Mucosa of descending colon (tissue), 3 donors: ENCODE measurements around the gene ASCC3. TPM values are rescaled to one million over a fixed set of nuclear protein-coding genes. Genes with fewer than 3 reads are reported as not detected.

Experiments used
- ATAC-seq: fragments of 200-7000 bp; cut with Tn5 transposase; one replicate; pipeline ENCODE4 v1.9.1; 2020; ENCODE audit warnings: mild to moderate bottlenecking, moderate library complexity
- DNase-seq, 3 donors: peaks; one replicate each; pipeline ENCODE4 v3.0.0-alpha.2; 2020
- H3K36me3 ChIP-seq: fragments of 200-600 bp; one replicate; pipeline ENCODE4 v1.8.0; 2021; ENCODE audit warnings: low read depth, mild to moderate bottlenecking
- H3K4me1 ChIP-seq: fragments of 200-600 bp; one replicate; pipeline ENCODE4 v1.8.0; 2021; ENCODE audit warnings: low read depth, mild to moderate bottlenecking
- H3K4me3 ChIP-seq: fragments of 200-600 bp; one replicate; pipeline ENCODE4 v1.8.0; 2021; ENCODE audit warnings: mild to moderate bottlenecking
- H3K9me3 ChIP-seq: fragments of 200-600 bp; one replicate; pipeline ENCODE4 v1.8.0; 2021; ENCODE audit warnings: mild to moderate bottlenecking
- CTCF ChIP-seq: fragments of 200-600 bp; IDR thresholded peaks from one replicate; pipeline ENCODE4 v1.8.0; 2022; ENCODE audit warnings: antibody characterized with exemption, mild to moderate bottlenecking
- intact Hi-C, 2 donors: fragments of 100-400 bp; cut with DNase I in 1 of 2; cut with micrococcal nuclease in 1 of 2; formaldehyde crosslinking; loops; one replicate each; pipeline versions ENCODE4 v1.11.0 to v1.11.1; 2022; cut with DNase I, micrococcal nuclease
- total RNA-seq, 3 donors: library from RNA; stranded (reverse); fragmentation: NEBNext Ultra II Directional in 2 of 3; extraction: Animal tissue kit (Norgen Biotek cat#: 25700) in 2 of 3; gene quantifications; one replicate each; pipeline versions ENCODE4 v1.2.1 to v1.2.4, GENCODE V29; 2021 to 2023
- donor health status: DM: no; HTN: no; CAD: no; lungs with moderate emphysema.
- donor health status: DM: no; HTN: no; CAD: no.
- donor health status: DM: no; HTN: yes; CAD: no.

ASCC3 gene
- total RNA-seq, 3 donors from 2014 or later: 24.6 to 28.5 (median 27.8) TPM

- ATAC-seq (no peak), DNase-seq (peak in 1 of 3 donors; percentile 4)
- Histone ChIP-seq H3K9me3 (no peaks in the 10 kb centered on the region), H3K4me1 (no peaks in the 10 kb centered on the region), H3K36me3 (no peaks in the 10 kb centered on the region), H3K4me3 (no peak overlapping the region)
- no peak for TF ChIP-seq CTCF
- intact Hi-C loops: no loop called here
Measured at GRCh38 chr6:100665041-100665380, 216.1 kb downstream of the ASCC3 start.

- Histone ChIP-seq H3K4me3 (no peak overlapping the region), H3K4me1 (no peaks in the 10 kb centered on the region), H3K9me3 (no peaks in the 10 kb centered on the region), H3K36me3 (no peaks in the 10 kb centered on the region)
- peak; percentile 30 for TF ChIP-seq CTCF
- ATAC-seq: no peak
- peak in 1 of 3 donors; percentile 9 for DNase-seq
- intact Hi-C loops: no loop called here
Measured at GRCh38 chr6:100664274-100665040, 216.7 kb downstream of the ASCC3 start.

GRCh38 chr6:100663219-100663863, 217.8 kb downstream of the ASCC3 start:
- intact Hi-C loops: no loop called here
- no peaks in the 10 kb centered on the region for H3K36me3 ChIP-seq
- TF ChIP-seq CTCF: no peak
- DNase-seq: no peak
- no peak overlapping the region for H3K4me3 ChIP-seq
- no peak for ATAC-seq
- no peaks in the 10 kb centered on the region for H3K9me3 ChIP-seq
- no peaks in the 10 kb centered on the region for H3K4me1 ChIP-seq

- Histone ChIP-seq H3K4me3 (no peak overlapping the region), H3K9me3 (no peaks in the 10 kb centered on the region), H3K36me3 (no peaks in the 10 kb centered on the region), H3K4me1 (no peaks in the 10 kb centered on the region)
- ATAC-seq (no peak), DNase-seq (no peak)
- no peak for TF ChIP-seq CTCF
- intact Hi-C loops: no loop called here
Measured at GRCh38 chr6:100662264-100662663, 218.9 kb downstream of the ASCC3 start.

- Histone ChIP-seq H3K4me1 (no peaks in the 10 kb centered on the region), H3K9me3 (no peaks in the 10 kb centered on the region), H3K4me3 (no peak overlapping the region), H3K36me3 (no peaks in the 10 kb centered on the region)
- DNase-seq (no peak), ATAC-seq (no peak)
- intact Hi-C loops: no loop called here
- TF ChIP-seq CTCF: no peak
Measured at GRCh38 chr6:100658486-100658885, 222.6 kb downstream of the ASCC3 start.
